GM12878 (cell line): Measurements from ENCODE around the gene SSH3. TPM values are rescaled to one million over a fixed set of nuclear protein-coding genes. Genes with fewer than 3 reads are reported as not detected.

Source experiments
- ATAC-seq: fragments of 200-7000 bp; cut with Tn5 transposase; 3 replicates; pipeline ENCODE4 v1.9.1; 2020; ENCODE audit warnings: mild to moderate bottlenecking, moderate library complexity
- BruUV-seq: library from RNA; stranded (reverse); fragments of 400-500 nt; replicated peaks from 2 replicates; lab custom pipeline; 2021; lab: Mats Ljungman, UMichigan
- CTCF ChIA-PET: fragments of 300-600 bp; sonication (Branson Sonifier 250); formaldehyde crosslinking; extraction: SDS; loops from one replicate; lab custom pipeline; 2021; ENCODE audit warnings: inconsistent platforms; lab: Yijun Ruan, JAX
- POLR2A ChIA-PET: fragments of 350-600 bp; formaldehyde crosslinking; extraction: SDS; loops from one replicate; lab custom pipeline; 2021; ENCODE audit warnings: inconsistent platforms; lab: Charles Lee
- RAD21 ChIA-PET: fragments of 300-600 bp; sonication (Branson Sonifier 250); formaldehyde crosslinking; loops from one replicate; lab custom pipeline; 2023; ENCODE audit warnings: antibody characterized with exemption; ENCODE audit not compliant: unreplicated experiment; lab: Charles Lee
- SMC1A ChIA-PET: fragments of 300-600 bp; sonication (Branson Sonifier 250); formaldehyde crosslinking; loops from one replicate; lab custom pipeline; 2023; ENCODE audit not compliant: unreplicated experiment, uncharacterized antibody; lab: Charles Lee
- DNase-seq: peaks from one replicate; pipeline ENCODE4 v3.0.0-alpha.2; 2011; ENCODE audit warnings: low read depth, low spot score
- FAIRE-seq: peaks from 3 replicates; lab custom pipeline; 2011; peaks lifted over from hg19 to GRCh38; lab: Jason Lieb, UNC
- H2AFZ ChIP-seq: 2 replicates; pipeline ENCODE4 v1.6.0; 2011; ENCODE audit warnings: low read depth, low read length, control low read depth; ENCODE audit not compliant: control insufficient read depth
- H3K27ac ChIP-seq: 2 replicates; pipeline ENCODE4 v1.5.1; 2011; ENCODE audit warnings: control low read depth; ENCODE audit not compliant: control insufficient read depth, insufficient read depth
- H3K27me3 ChIP-seq, 2 experiments: replicated peaks in 1 of 2; 2 replicates each; pipeline versions ENCODE4 v1.6.0 to v1.6.1; 2011; ENCODE audit warnings: low read length in 1 of 2; ENCODE audit not compliant: control insufficient read depth in 2 of 2, insufficient read depth in 2 of 2
- H3K36me3 ChIP-seq, 2 experiments: 2 replicates each; pipeline ENCODE4 v1.5.1; 2011; ENCODE audit warnings: low read length in 1 of 2; ENCODE audit not compliant: control insufficient read depth in 2 of 2, insufficient read depth in 2 of 2
- H3K4me1 ChIP-seq: 2 replicates; pipeline ENCODE4 v1.6.1; 2011; ENCODE audit warnings: mild to moderate bottlenecking, low read length, moderate library complexity, mixed read lengths; ENCODE audit not compliant: control insufficient read depth, insufficient read depth
- H3K4me2 ChIP-seq: 2 replicates; pipeline ENCODE4 v1.6.0; 2011; ENCODE audit warnings: control low read depth; ENCODE audit not compliant: control insufficient read depth, insufficient read depth
- H3K4me3 ChIP-seq: fragments of 200-600 bp; sonication (generic); 2 replicates; pipeline ENCODE4 v1.5.1; 2016
- H3K79me2 ChIP-seq: 2 replicates; pipeline ENCODE4 v1.6.0; 2011; ENCODE audit warnings: low read length; ENCODE audit not compliant: control insufficient read depth, insufficient read depth
- H3K9ac ChIP-seq: 2 replicates; pipeline ENCODE4 v1.8.0; 2011; ENCODE audit warnings: low read length, control low read depth, mixed read lengths; ENCODE audit not compliant: control insufficient read depth, insufficient read depth
- H3K9me3 ChIP-seq: replicated peaks from 3 replicates; pipeline ENCODE4 v1.5.1; 2011; ENCODE audit warnings: mild to moderate bottlenecking, low read length; ENCODE audit not compliant: control insufficient read depth, insufficient read depth
- H4K20me1 ChIP-seq: 2 replicates; pipeline ENCODE4 v1.6.0; 2011; ENCODE audit not compliant: control insufficient read depth, insufficient read depth
- POLR2A ChIP-seq: IDR thresholded peaks from 2 replicates; pipeline ENCODE4 v1.6.1; 2011; ENCODE audit warnings: low read depth, mild to moderate bottlenecking, low read length
- WGBS: methylation state at CpG from one replicate; pipeline ENCODE4 v1.1.6; 2016; ENCODE audit warnings: low lambda C conversion rate; ENCODE audit not compliant: insufficient replicate concordance, insufficient coverage; ENCODE audit errors: missing lambda C conversion rate; 5-methylcytosine and 5-hydroxymethylcytosine counted together
- in situ Hi-C: fragments of 300-500 bp; cut with MboI; formaldehyde crosslinking; loops from 9 replicates; pipeline ENCODE4 v1.14.3; 2018; ENCODE audit warnings: mixed read lengths
- intact Hi-C: fragments of 100-400 bp; cut with micrococcal nuclease; formaldehyde crosslinking; loops from one replicate; pipeline ENCODE4 v1.14.2; 2022; ENCODE audit not compliant: unreplicated experiment
- polyA plus RNA-seq, 11 experiments: library from polyadenylated mRNA; depleted of rRNA in 4 of 11; unstranded in 6 of 11; stranded (reverse) in 5 of 11; fragments of >200 nt; fragmentation: Nextera tagmentation in 4 of 11; fragmentation: Illumina TruSeq in 1 of 11; extraction: Ambion mirVana in 4 of 11; extraction: Trizol in 1 of 11; gene quantifications; 1 replicate in 1 of 11; 2 replicates in 10 of 11; pipeline versions ENCODE4 v1.2.1 to v1.2.3, GENCODE V29; 2011 to 2016; ENCODE audit warnings: inconsistent platforms in 2 of 11, missing spikeins in 2 of 11, low read depth in 1 of 11
- total RNA-seq, 4 experiments: library from RNA; depleted of rRNA in 3 of 4; stranded (reverse); fragments of >200 nt in 3 of 4; fragmentation: Illumina TruSeq in 1 of 4; extraction: Trizol in 1 of 4; gene quantifications; 2 replicates each; pipeline versions ENCODE4 v1.2.1 to v1.2.3, GENCODE V29; 2013 to 2021
- TF ChIP-seq, protein P1 (sequence below): fragments of 450-650 bp; conservative IDR thresholded peaks from 2 replicates; pipeline ENCODE4 v1.6.1; 2017; ENCODE audit warnings: mild to moderate bottlenecking, moderate library complexity

SSH3 gene
- total and polyA plus RNA-seq, 10 of the 15 experiments (the other 5 are each of a cell fraction or from before 2014, with no cell fraction given), result 0.05 to 0.83 (median 0.28) TPM; not detected in 3

GRCh38 chr11:67274768-67275605 lies 28.3 kb upstream of the SSH3 start:
- no peaks in the 10 kb centered on the region for H3K27me3 ChIP-seq
- TF ChIP-seq POLR2A, result peak; percentile 33; the same call in 1 of the 2 replicates
- TF ChIP-seq, protein P1, sequence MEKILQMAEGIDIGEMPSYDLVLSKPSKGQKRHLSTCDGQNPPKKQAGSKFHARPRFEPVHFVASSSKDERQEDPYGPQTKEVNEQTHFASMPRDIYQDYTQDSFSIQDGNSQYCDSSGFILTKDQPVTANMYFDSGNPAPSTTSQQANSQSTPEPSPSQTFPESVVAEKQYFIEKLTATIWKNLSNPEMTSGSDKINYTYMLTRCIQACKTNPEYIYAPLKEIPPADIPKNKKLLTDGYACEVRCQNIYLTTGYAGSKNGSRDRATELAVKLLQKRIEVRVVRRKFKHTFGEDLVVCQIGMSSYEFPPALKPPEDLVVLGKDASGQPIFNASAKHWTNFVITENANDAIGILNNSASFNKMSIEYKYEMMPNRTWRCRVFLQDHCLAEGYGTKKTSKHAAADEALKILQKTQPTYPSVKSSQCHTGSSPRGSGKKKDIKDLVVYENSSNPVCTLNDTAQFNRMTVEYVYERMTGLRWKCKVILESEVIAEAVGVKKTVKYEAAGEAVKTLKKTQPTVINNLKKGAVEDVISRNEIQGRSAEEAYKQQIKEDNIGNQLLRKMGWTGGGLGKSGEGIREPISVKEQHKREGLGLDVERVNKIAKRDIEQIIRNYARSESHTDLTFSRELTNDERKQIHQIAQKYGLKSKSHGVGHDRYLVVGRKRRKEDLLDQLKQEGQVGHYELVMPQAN, result no peak
- TF ChIP-seq, all 136 proteins: peak for 1
- H3K4me1 ChIP-seq, result peaks cover 68% of the 10 kb centered on the region
- no peak overlapping the region; the same call in 1 of the 2 replicates for H3K9ac ChIP-seq
- H3K9me3 ChIP-seq, result no peaks in the 10 kb centered on the region
- BruUV-seq, result no TSS peak
- ChIA-PET POLR2A (interaction anchor here (0.6 to 1.0 kb wide), 2 partner anchors 10 to 127 kb away, joined by 3 to 9 read pairs; partner anchors contain the start of gene PPP1CA), RAD21 (no interaction called here), SMC1A (no interaction called here), CTCF (interaction anchor here (1.1 to 1.8 kb wide), 2 partner anchors 42 to 108 kb away, joined by 3 to 6 read pairs; no protein-coding TSS in a partner anchor)
- intact Hi-C loops (no loop called here), in situ Hi-C loops (no loop called here)
- DNase-seq (no peak), FAIRE-seq (no peak), ATAC-seq (no peak)
- 0 out of 2 replicates have a peak overlapping the region, but pooled peaks have one; percentile 84 for H3K4me2 ChIP-seq
- WGBS, result 75% methylated on average over 28 of the region's 35 CpGs
- H3K4me3 ChIP-seq, result no peak overlapping the region
- H3K79me2 ChIP-seq, result peaks cover 91% of the 10 kb centered on the region
- no peak overlapping the region for H2AFZ ChIP-seq
- no peaks in the 10 kb centered on the region for H4K20me1 ChIP-seq
- H3K27ac ChIP-seq, result peak overlapping the region; percentile 99
- H3K36me3 ChIP-seq, result peaks cover 23 to 34% of the 10 kb centered on the region in 2 experiments
